ENCODE data around the gene EMD. TPM values are rescaled to one million over a fixed set of nuclear protein-coding genes. Genes with fewer than 3 reads are reported as not detected.

Gene EMD
- total RNA-seq, 4 donors from 2014 or later, result 41.0 to 58.6 (median 50.6) TPM

DNA sequence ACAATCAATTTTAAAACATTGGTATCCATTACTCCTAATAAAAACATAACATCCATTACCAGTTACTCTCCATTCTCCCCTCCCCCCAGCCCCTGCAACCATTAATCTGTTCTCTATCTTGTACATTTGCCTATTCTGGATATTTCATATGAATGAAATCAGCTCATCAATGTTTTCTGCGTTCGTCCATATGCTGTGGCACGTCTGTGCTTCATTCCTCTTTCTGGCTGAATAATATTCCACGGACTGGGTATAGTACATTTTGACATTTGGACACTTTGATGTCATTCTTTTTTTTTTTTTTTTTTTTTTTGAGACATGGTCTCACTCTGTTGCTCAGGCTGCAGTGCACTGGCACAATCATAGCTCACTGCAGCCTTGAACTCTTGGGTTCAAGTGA is 24.8 kb downstream of the EMD start:
- Histone ChIP-seq H3K36me3 (peaks cover 0 to 36% of the 10 kb centered on the region in 2 donors), H3K4me1 (peaks cover 0 to 28% (median 4%) of the 10 kb centered on the region in 3 donors), H3K27ac (no peak overlapping the region), H3K9me3 (no peaks in the 10 kb centered on the region), H3K27me3 (no peaks in the 10 kb centered on the region), H3K4me3 (no peak overlapping the region)
- WGBS, 2 donors (ENCODE audit: low coverage in 1 of 2), result 68 to 82% methylated on average over 4 of the region's 4 CpGs
- TF ChIP-seq POLR2A (IDR thresholded peaks at IDR 0.05) (no peak), POLR2AphosphoS5 (IDR thresholded peaks at IDR 0.05) (no peak), EP300 (IDR thresholded peaks at IDR 0.05) (no peak)
- TF ChIP-seq, protein P1, sequence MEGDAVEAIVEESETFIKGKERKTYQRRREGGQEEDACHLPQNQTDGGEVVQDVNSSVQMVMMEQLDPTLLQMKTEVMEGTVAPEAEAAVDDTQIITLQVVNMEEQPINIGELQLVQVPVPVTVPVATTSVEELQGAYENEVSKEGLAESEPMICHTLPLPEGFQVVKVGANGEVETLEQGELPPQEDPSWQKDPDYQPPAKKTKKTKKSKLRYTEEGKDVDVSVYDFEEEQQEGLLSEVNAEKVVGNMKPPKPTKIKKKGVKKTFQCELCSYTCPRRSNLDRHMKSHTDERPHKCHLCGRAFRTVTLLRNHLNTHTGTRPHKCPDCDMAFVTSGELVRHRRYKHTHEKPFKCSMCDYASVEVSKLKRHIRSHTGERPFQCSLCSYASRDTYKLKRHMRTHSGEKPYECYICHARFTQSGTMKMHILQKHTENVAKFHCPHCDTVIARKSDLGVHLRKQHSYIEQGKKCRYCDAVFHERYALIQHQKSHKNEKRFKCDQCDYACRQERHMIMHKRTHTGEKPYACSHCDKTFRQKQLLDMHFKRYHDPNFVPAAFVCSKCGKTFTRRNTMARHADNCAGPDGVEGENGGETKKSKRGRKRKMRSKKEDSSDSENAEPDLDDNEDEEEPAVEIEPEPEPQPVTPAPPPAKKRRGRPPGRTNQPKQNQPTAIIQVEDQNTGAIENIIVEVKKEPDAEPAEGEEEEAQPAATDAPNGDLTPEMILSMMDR (IDR thresholded peaks at IDR 0.05), result no peak
- no peak for ATAC-seq

GRCh38 chrX:154404625-154405192 is 25.6 kb downstream of the EMD start:
- Histone ChIP-seq H3K4me3 (no peak overlapping the region), H3K4me1 (peaks cover 0 to 19% (median 4%) of the 10 kb centered on the region in 3 donors), H3K27ac (no peak overlapping the region), H3K36me3 (peaks cover 0 to 28% of the 10 kb centered on the region in 2 donors), H3K9me3 (no peaks in the 10 kb centered on the region), H3K27me3 (no peaks in the 10 kb centered on the region)
- no peak for ATAC-seq
- no peak for TF ChIP-seq POLR2A (IDR thresholded peaks at IDR 0.05)
- 88% methylated on average over 3 of the region's 16 CpGs; no CpG with 5 or more reads in 1 of the 2 donors for WGBS, 2 donors (ENCODE audit: low coverage in 1 of 2)

- peak overlapping the region; percentile 11 to 40 for H3K4me3 ChIP-seq
- H3K36me3 ChIP-seq, result peaks cover 0 to 7% of the 10 kb centered on the region in 2 donors
- H3K9me3 ChIP-seq, result no peaks in the 10 kb centered on the region
- 48 to 60% methylated on average over 2 to 3 of the region's 10 CpGs for WGBS, 2 donors (ENCODE audit: low coverage in 1 of 2)
- TF ChIP-seq, protein P1 (IDR thresholded peaks at IDR 0.05), result no peak
- H3K27ac ChIP-seq, result peak overlapping the region in 3 of 4 donors; percentile 56 to 65 (median 59)
- peaks cover 0 to 16% (median 3%) of the 10 kb centered on the region in 3 donors for H3K4me1 ChIP-seq
- no peaks in the 10 kb centered on the region for H3K27me3 ChIP-seq
- no peak for ATAC-seq
Measured at GRCh38 chrX:154408659-154409221, 29.6 kb downstream of the EMD start.

GRCh38 chrX:154409222-154409871 is 30.3 kb downstream of the EMD start, which contains the start of gene DNASE1L1:
TSS of gene DNASE1L1 (minus strand) at chrX:154409254. CDS start at chrX:154405568, 3,686 bp downstream.
- ATAC-seq, result peak; percentile 66
- TF ChIP-seq POLR2A (IDR thresholded peaks at IDR 0.05) (no peak), POLR2AphosphoS5 (IDR thresholded peaks at IDR 0.05) (no peak), EP300 (IDR thresholded peaks at IDR 0.05) (no peak)
- TF ChIP-seq, protein P1 (IDR thresholded peaks at IDR 0.05), result no peak
- no peaks in the 10 kb centered on the region for H3K9me3 ChIP-seq
- H3K27ac ChIP-seq, result peak within 1 kb of the TSS in 3 of 4 donors; percentile 56 to 65 (median 59)
- H3K36me3 ChIP-seq, result peaks cover 0 to 12% of the 10 kb centered on the region in 2 donors
- 70% methylated on average over 2 of the region's 26 CpGs; no CpG with 5 or more reads in 1 of the 2 donors for WGBS, 2 donors (ENCODE audit: low coverage in 1 of 2)
- H3K27me3 ChIP-seq, result no peaks in the 10 kb centered on the region
- H3K4me3 ChIP-seq, result peak within 1 kb of the TSS; percentile 11 to 40
- peaks cover 0 to 16% (median 3%) of the 10 kb centered on the region in 3 donors for H3K4me1 ChIP-seq

DNA sequence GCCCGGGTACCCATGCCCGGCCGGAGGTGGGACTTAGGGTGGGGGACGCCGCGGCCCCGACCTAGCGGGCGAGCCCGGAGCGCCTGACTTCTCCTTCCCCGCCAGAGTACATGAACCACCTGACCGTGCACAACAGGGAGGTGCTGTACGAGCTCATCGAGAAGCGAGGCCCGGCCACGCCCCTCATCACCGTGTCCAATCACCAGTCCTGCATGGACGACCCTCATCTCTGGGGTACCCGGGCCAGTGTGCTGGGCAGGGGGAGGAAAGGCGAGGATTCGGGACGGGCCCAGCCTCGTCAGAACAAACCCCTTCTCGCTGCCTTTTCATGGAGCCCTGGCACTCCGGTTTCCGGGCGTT is 32.9 kb downstream of the EMD start:
- Histone ChIP-seq H3K9me3 (no peaks in the 10 kb centered on the region), H3K4me3 (peak overlapping the region; percentile 81 to 85), H3K27me3 (no peaks in the 10 kb centered on the region), H3K4me1 (peaks cover 0 to 16% (median 3%) of the 10 kb centered on the region in 3 donors), H3K36me3 (peaks cover 0 to 17% of the 10 kb centered on the region in 2 donors), H3K27ac (peak overlapping the region; percentile 85 to 94 (median 93))
- ATAC-seq, result peak; percentile 73
- WGBS, 2 donors (ENCODE audit: low coverage in 1 of 2), result 63% methylated on average over 4 of the region's 29 CpGs; no CpG with 5 or more reads in 1 of the 2 donors
- TF ChIP-seq POLR2AphosphoS5 (IDR thresholded peaks at IDR 0.05), result peak; percentile 20
- TF ChIP-seq EP300 (IDR thresholded peaks at IDR 0.05), result no peak
- TF ChIP-seq, protein P1 (IDR thresholded peaks at IDR 0.05), result no peak
- TF ChIP-seq POLR2A (IDR thresholded peaks at IDR 0.05), result no peak
